SKM-1 (cell line): Measurements from ENCODE around the gene AGXT.

Experiments used
- DNase-seq: peaks from one replicate; lab custom pipeline; 2025; ENCODE audit not compliant: unreplicated experiment; lab: John Stamatoyannopoulos, UW

The AGXT gene

DNA sequence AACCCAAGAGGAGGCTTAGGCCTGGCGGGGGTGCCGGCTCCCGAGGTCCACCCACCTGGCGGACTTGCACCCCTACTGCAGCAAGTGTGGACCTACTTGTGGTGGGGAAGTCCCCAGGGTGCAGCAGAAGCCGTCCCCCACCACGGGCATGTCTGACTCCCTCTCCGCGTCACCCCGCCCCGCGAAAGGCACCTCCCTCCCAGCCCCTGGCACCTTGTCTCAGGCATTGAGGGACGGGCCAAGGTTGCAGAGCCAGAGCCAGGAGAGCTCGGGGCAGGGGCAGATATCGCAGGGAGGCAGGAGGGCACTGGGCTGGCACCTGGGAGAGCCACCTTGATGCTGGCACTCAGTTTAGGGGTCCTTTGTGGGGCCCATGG lies 56.6 kb downstream of the AGXT start:
- no peak for DNase-seq

DNA sequence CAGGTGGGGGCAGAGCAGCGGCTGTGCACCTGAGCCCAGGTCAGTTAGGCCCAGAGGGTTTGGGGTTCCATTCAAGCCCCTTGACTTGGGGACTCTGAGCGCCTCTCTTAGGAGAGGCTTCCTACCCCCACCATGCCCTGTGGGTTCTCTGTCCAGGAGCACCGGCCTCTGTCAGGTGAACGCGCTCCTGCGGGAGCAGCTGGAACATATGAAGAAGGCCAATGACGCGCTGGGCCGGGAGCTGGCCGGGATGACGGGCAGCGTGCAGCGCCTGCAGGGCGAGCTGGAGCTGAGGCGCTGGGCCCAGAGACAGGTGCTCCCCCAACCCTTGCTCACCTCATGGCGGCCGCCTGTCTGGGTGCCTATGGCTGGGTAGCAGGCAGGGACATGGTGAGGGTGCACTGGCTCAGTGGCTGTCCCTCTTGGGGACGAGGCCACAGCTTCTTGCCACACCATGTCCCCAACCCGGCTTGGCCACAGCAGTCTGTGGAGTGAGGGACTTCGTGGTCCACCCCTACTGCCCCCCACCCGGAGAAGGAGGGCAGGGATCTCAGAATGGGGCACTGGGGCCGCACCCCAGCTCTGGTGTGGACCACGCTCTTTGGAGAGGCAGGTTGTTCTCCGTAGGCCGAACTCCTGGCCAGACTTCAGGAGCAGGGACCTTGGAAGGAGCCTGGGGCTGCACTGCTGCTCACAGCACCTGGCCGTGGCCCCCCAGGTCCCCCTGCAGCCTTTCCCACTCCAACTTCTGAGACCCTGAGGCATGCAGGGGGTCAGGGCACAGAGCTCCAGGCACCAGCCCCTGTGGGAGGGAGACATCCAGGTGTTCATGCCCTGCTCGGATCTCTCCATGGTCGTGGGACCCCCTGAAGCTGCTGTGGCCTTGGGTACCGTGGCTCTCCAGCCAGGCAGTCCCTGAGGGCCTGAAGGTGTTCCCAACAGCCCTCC lies 57.2 kb downstream of the AGXT start:
- no peak for DNase-seq

DNA sequence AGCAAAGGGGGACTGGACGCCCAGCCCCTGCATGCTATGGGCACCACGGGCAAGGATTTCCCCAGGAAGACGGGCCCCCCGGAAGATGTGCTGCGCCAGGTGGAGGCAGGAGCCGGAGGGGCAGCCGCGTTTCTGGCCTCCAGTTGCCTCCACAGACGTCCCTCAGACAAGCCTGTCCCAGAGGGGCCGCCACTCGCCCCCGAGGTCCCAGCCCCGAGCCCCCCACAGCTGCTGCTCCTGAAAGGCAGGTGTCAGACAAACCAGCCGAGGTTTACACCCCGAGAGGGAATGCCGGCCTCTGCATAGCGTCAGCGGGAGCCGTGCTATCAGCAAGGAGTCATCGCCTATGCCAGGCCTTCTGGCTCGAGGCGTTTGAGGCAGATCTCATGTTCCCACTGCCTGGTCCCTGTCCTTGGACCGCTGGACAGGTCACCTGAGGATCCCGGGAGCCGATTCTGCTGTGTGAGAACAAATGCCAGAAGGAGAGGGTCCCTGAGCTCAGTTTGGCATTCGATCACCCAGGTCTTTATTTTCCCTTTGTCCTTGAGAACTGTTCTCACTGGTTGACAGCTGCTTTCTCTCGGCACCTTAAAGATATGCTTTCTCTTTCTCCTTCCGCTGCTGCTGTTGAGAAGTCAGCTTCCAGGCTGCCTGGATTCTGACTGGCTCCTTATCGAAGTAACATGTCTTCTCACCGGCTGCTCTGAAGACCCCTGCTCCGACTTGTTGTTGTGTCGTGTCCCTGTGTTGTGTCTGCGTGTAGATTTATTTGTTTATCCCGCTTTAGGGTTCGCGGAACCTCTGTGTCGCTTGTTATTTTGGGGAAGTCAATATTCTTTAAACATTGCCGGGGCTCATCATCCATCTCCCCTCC lies 58.1 kb downstream of the AGXT start:
- DNase-seq, result no peak

DNA sequence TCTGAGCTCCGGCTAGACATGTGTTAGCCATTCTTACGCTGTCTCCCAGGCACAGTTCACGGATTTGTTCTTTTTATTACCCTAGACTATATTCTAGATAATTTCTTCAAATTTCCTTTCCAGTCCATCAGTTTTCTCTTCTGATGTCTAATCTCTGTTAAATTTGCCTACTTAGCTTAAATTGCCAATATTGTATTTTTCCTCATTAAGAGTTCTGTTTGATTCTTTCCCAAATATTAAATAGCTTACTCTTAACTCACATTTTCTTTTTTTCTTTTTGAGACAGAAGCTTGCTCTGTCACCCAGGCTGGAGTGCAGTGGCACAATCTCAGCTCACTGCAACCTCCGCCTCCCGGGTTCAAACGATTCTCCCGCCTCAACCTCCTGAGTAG lies 58.8 kb downstream of the AGXT start:
- no peak for DNase-seq

DNA sequence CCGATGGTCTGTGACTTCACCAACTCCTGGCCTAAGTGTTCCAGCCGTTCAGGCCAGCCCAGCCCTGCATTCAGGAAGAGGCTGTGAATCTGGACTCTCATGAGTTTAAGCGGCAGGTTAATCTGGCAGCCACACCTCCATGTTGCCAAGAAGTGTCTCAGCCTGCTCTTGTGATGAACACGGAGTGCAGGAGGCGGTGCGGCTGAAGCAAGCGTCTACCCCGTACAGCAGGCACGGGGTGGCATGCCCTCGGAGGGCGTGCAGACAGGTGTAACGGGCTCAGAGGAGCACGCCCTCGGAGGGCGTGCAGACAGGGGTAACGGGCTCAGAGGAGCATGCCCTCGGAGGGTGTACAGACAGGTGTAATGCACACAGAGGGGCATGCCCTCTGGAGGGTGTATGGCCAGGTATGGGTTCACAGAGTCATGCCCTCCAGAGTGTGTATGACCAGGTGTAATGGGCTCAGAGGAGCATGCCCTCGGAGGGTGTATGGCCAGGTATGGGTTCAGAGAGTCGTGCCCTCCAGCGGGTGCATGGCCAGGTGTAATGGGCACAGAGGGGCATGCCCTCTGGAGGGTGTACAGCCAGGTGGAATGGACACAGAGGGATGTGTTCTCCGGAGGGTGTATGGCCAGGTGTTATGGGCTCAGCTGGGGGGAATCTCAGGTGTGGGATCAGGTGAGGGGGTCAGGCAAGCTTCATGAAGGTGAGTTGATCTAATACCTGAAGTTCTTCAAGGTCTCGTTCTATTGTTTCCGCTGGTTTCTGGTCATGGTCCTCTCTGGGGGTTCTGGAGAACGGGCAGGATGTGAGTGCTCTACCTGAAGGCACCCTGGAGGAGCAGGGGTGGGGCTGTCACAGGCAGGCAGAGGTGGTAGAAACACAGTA lies 60.1 kb downstream of the AGXT start:
- no peak for DNase-seq

DNA sequence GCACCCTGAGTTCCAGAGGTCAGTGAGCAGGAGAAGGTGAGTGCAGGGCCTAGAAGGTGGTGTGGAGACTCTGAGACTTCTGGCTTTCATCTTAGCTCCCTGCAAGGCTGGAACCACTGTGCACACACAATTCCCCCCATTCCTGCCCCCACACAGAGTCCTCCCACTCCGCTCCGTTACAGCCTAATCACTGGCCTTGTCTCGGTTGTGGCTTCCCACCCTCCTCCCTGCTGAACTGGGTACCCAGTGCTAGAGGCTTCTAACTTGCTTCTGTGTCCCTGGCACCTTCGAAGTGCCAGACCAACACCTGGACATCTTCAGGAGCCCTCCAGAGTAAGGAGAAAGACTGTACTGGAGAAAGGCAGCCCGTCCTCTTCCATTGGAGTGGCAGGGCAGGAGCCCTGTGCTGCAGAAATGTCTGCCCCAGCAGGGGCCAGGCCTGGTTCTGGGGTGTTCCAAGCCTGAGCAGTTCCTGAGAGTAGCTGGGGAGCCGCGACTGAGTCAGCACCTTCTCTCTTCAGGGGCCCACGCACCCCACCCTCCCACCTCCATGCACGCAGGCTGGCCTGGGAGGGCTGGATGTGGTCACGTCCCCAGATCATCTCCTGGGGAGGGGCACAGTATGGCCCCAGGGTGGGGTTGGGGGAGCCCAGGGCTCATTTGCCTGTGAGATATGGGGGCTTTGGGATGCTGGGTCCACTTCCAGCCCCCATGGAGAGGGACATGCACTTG lies 60.9 kb downstream of the AGXT start:
- no peak for DNase-seq
